Small intestine (tissue), 4 donors: ENCODE measurements around the gene VTN. TPM values are rescaled to one million over a fixed set of nuclear protein-coding genes. Genes with fewer than 3 reads are reported as not detected.

Experiments
- polyA plus RNA-seq, 4 donors: library from polyadenylated mRNA; stranded (reverse) in 3 of 4; unstranded in 1 of 4; fragments of 200-250 nt in 3 of 4; fragments of 120-200 nt in 1 of 4; gene quantifications; one replicate each; pipeline versions ENCODE4 v1.2.1 to v1.2.3, GENCODE V29; 2013
- donor health status: healthy with polysubstance abuse.
- donor health status: Bipolar disorder and iron deficiency.
- donor health status: healthy.

Gene VTN
- polyA plus RNA-seq, 4 donors: 1.3 to 20.9 (median 2.2) TPM

Other genes starting within 250 kb of the VTN start
- 10 to 100 TPM in 2 of 4 donors, 1 to 10 TPM in 2; 1.8 to 33.1 (median 16.7) TPM for gene TMEM97, start 51.1 kb downstream of the VTN start, polyA plus RNA-seq
- gene IFT20, start 34.8 kb downstream of the VTN start, polyA plus RNA-seq: 100 to 1,000 TPM in 2 of 4 donors, 10 to 100 TPM in 2; 39.3 to 135 (median 78.6) TPM
- 10 to 100 TPM; 16.1 to 30.6 (median 17.5) TPM for gene TNFAIP1, start 34.5 kb downstream of the VTN start, polyA plus RNA-seq
- 10 to 100 TPM; 61.5 to 73.2 (median 68.7) TPM for gene POLDIP2, start 12.8 kb downstream of the VTN start, polyA plus RNA-seq
- gene SEBOX, start 5.1 kb downstream of the VTN start, polyA plus RNA-seq: not detected
- gene SARM1, start 1.4 kb upstream of the VTN start, polyA plus RNA-seq: 10 to 100 TPM in 3 of 4 donors, 1 to 10 TPM in 1; 8.9 to 19.0 (median 10.9) TPM
- gene SLC46A1, start 35.9 kb upstream of the VTN start, polyA plus RNA-seq: 100 to 1,000 TPM in 1 of 4 donors, 10 to 100 TPM in 3; 11.0 to 147 (median 60.8) TPM
- gene SLC13A2, start 103.3 kb upstream of the VTN start, polyA plus RNA-seq: 100 to 1,000 TPM in 3 of 4 donors, 10 to 100 TPM in 1; 40.5 to 320 (median 211) TPM
- under 1 TPM in 1 of 4 donors, not detected in 3; 0.16 TPM for gene FOXN1, start 136.0 kb upstream of the VTN start, polyA plus RNA-seq
- 10 to 100 TPM; 14.6 to 57.0 (median 29.9) TPM for gene UNC119, start 182.3 kb upstream of the VTN start, polyA plus RNA-seq
- gene PIGS, start 201.2 kb upstream of the VTN start, polyA plus RNA-seq: 100 to 1,000 TPM in 1 of 4 donors, 10 to 100 TPM in 3; 24.8 to 131 (median 39.8) TPM
- 10 to 100 TPM; 27.6 to 85.0 (median 42.9) TPM for gene ALDOC, start 206.6 kb upstream of the VTN start, polyA plus RNA-seq
- 10 to 100 TPM; 20.3 to 39.3 (median 35.4) TPM for gene SPAG5, start 228.7 kb upstream of the VTN start, polyA plus RNA-seq
- 10 to 100 TPM in 1 of 4 donors, 1 to 10 TPM in 1, under 1 TPM in 2; 0.22 to 13.0 (median 1.9) TPM for gene RSKR, start 243.9 kb upstream of the VTN start, polyA plus RNA-seq